Activated CD4-positive, alpha-beta T cell treated with anti-CD3 and anti-CD28 coated beads, Interleukin-2, amount 50 U/mL, for 24 hours (primary cell): ENCODE measurements around the gene FBXW7.

Experiments used
- DNase-seq, 2 donors: peaks; one replicate each; pipeline ENCODE4 v3.0.0-alpha.2; 2020; ENCODE audit warnings: low read depth in 1 of 2, low spot score in 1 of 2

FBXW7 gene

GRCh38 chr4:152476796-152477195 lies 59.1 kb downstream of the FBXW7 start:
- DNase-seq: no peak

- no peak for DNase-seq
Measured at GRCh38 chr4:152471251-152471792, 64.6 kb downstream of the FBXW7 start.

- no peak for DNase-seq
Measured at GRCh38 chr4:152468408-152468807, 67.5 kb downstream of the FBXW7 start.

GRCh38 chr4:152467101-152467500 lies 68.8 kb downstream of the FBXW7 start:
- no peak for DNase-seq

GRCh38 chr4:152464030-152464823 lies 71.7 kb downstream of the FBXW7 start:
- DNase-seq: no peak

GRCh38 chr4:152463562-152463961 lies 72.3 kb downstream of the FBXW7 start:
- no peak for DNase-seq

- no peak for DNase-seq
Measured at GRCh38 chr4:152462695-152463094, 73.2 kb downstream of the FBXW7 start.

GRCh38 chr4:152462047-152462446 lies 73.8 kb downstream of the FBXW7 start:
- no peak for DNase-seq

GRCh38 chr4:152460488-152460887 lies 75.4 kb downstream of the FBXW7 start:
- DNase-seq: no peak

GRCh38 chr4:152459326-152459725 lies 76.6 kb downstream of the FBXW7 start:
- no peak for DNase-seq

GRCh38 chr4:152458801-152459302 lies 77.0 kb downstream of the FBXW7 start:
- no peak for DNase-seq

- no peak for DNase-seq
Measured at GRCh38 chr4:152456609-152457008, 79.3 kb downstream of the FBXW7 start.

GRCh38 chr4:152455311-152455710 lies 80.6 kb downstream of the FBXW7 start:
- no peak for DNase-seq

- DNase-seq: no peak
Measured at GRCh38 chr4:152454398-152455011, 81.4 kb downstream of the FBXW7 start.

- no peak for DNase-seq
Measured at GRCh38 chr4:152451496-152451895, 84.4 kb downstream of the FBXW7 start.

- no peak for DNase-seq
Measured at GRCh38 chr4:152448854-152449253, 87.0 kb downstream of the FBXW7 start.

GRCh38 chr4:152448038-152448707 lies 87.7 kb downstream of the FBXW7 start:
- no peak for DNase-seq

- no peak for DNase-seq
Measured at GRCh38 chr4:152443859-152444258, 92.0 kb downstream of the FBXW7 start.

GRCh38 chr4:152437561-152437960 lies 98.3 kb downstream of the FBXW7 start:
- no peak for DNase-seq

GRCh38 chr4:152436384-152436783 lies 99.5 kb downstream of the FBXW7 start:
- DNase-seq: no peak

- DNase-seq: no peak
Measured at GRCh38 chr4:152434011-152434410, 101.9 kb downstream of the FBXW7 start.

- DNase-seq: no peak
Measured at GRCh38 chr4:152431784-152432183, 104.1 kb downstream of the FBXW7 start.
